Mesenchymal stem cell (in vitro differentiated cells and primary cell): ENCODE data around the gene ZFPM1.

ENCODE experiments used
- DNase-seq: peaks from one replicate; pipeline ENCODE4 v3.0.0-alpha.2; 2013
- H2AFZ ChIP-seq: one replicate; pipeline ENCODE4 v1.6.1; 2013; ENCODE audit warnings: low read depth, mild to moderate bottlenecking, control low read depth, inconsistent platforms, low read length, moderate library complexity
- H2AK5ac ChIP-seq: 2 replicates; pipeline ENCODE4 v1.6.1; 2013; ENCODE audit warnings: low read length, moderate library complexity, mild to moderate bottlenecking, inconsistent platforms; ENCODE audit not compliant: severe bottlenecking
- H2BK120ac ChIP-seq: one replicate; pipeline ENCODE4 v1.6.1; 2013; ENCODE audit warnings: low read depth, mild to moderate bottlenecking, inconsistent platforms, low read length, moderate library complexity
- H2BK12ac ChIP-seq, 2 experiments: one replicate each; pipeline ENCODE4 v1.6.1; 2013; ENCODE audit warnings: inconsistent platforms in 2 of 2, low read length in 2 of 2, mild to moderate bottlenecking in 2 of 2, moderate library complexity in 2 of 2, control low read depth in 1 of 2
- H2BK15ac ChIP-seq: one replicate; pipeline ENCODE4 v1.6.1; 2013; ENCODE audit warnings: mild to moderate bottlenecking, low read depth, inconsistent platforms; ENCODE audit not compliant: poor library complexity, severe bottlenecking
- H2BK5ac ChIP-seq: 2 replicates; pipeline ENCODE4 v1.6.1; 2013; ENCODE audit warnings: low read depth, mild to moderate bottlenecking, low read length, control low read depth, inconsistent platforms; ENCODE audit not compliant: poor library complexity, severe bottlenecking
- H3K14ac ChIP-seq, 2 experiments: one replicate each; pipeline ENCODE4 v1.6.1; 2013; ENCODE audit warnings: inconsistent platforms in 2 of 2, low read length in 2 of 2, control low read depth in 1 of 2, mild to moderate bottlenecking in 1 of 2, moderate library complexity in 1 of 2
- H3K18ac ChIP-seq, 2 experiments: one replicate each; pipeline ENCODE4 v1.6.1; 2013; ENCODE audit warnings: inconsistent platforms in 2 of 2, low read length in 2 of 2, control low read depth in 1 of 2, low read depth in 1 of 2, mild to moderate bottlenecking in 1 of 2
- H3K23ac ChIP-seq, 2 experiments: one replicate each; pipeline ENCODE4 v1.6.1; 2013; ENCODE audit warnings: inconsistent platforms in 2 of 2, low read length in 2 of 2, mild to moderate bottlenecking in 2 of 2, moderate library complexity in 2 of 2, control low read depth in 1 of 2
- H3K27ac ChIP-seq: 2 replicates; pipeline ENCODE4 v1.5.1; 2013; ENCODE audit warnings: mild to moderate bottlenecking, moderate library complexity, low read length, control low read depth, inconsistent platforms; ENCODE audit not compliant: poor library complexity, severe bottlenecking
- H3K27me3 ChIP-seq, 2 experiments: 2 replicates each; pipeline versions ENCODE4 v1.6.1 to v1.7.0; 2013; ENCODE audit warnings: low read length in 2 of 2, mild to moderate bottlenecking in 2 of 2, moderate library complexity in 2 of 2, control low read depth in 1 of 2, inconsistent platforms in 1 of 2; ENCODE audit not compliant: control insufficient read depth in 1 of 2, insufficient read depth in 1 of 2
- H3K36me3 ChIP-seq, 2 experiments: 2 replicates each; pipeline versions ENCODE4 v1.6.1 to v1.7.0; 2013; ENCODE audit warnings: low read length in 2 of 2, control low read depth in 1 of 2, inconsistent platforms in 1 of 2, low read depth in 1 of 2, mild to moderate bottlenecking in 1 of 2; ENCODE audit not compliant: insufficient read depth in 2 of 2, control insufficient read depth in 1 of 2
- H3K4ac ChIP-seq, 2 experiments: one replicate each; pipeline ENCODE4 v1.6.1; 2013; ENCODE audit warnings: inconsistent platforms in 2 of 2, low read length in 2 of 2, mild to moderate bottlenecking in 2 of 2, moderate library complexity in 2 of 2, control low read depth in 1 of 2, low read depth in 1 of 2
- H3K4me1 ChIP-seq: 2 replicates; pipeline ENCODE4 v1.6.1; 2013; ENCODE audit warnings: low read depth, low read length, control low read depth; ENCODE audit not compliant: control insufficient read depth, insufficient read depth
- H3K4me2 ChIP-seq: 2 replicates; pipeline ENCODE4 v1.6.1; 2013; ENCODE audit warnings: low read length, mild to moderate bottlenecking, inconsistent platforms; ENCODE audit not compliant: poor library complexity, severe bottlenecking
- H3K4me3 ChIP-seq, 2 experiments: 2 replicates each; pipeline versions ENCODE4 v1.5.1 to v1.7.0; 2013; ENCODE audit warnings: low read length in 2 of 2, mild to moderate bottlenecking in 2 of 2, control low read depth in 1 of 2, low read depth in 1 of 2; ENCODE audit not compliant: insufficient read depth in 1 of 2
- H3K79me1 ChIP-seq: replicated peaks from 2 replicates; pipeline ENCODE4 v1.6.1; 2013; ENCODE audit warnings: mild to moderate bottlenecking, control low read depth, low read length, inconsistent platforms; ENCODE audit not compliant: poor library complexity, severe bottlenecking
- H3K9ac ChIP-seq: 2 replicates; pipeline ENCODE4 v1.7.0; 2013; ENCODE audit warnings: mild to moderate bottlenecking, low read length, moderate library complexity
- H3K9me3 ChIP-seq: 2 replicates; pipeline ENCODE4 v1.7.0; 2013; ENCODE audit warnings: mild to moderate bottlenecking, low read length; ENCODE audit not compliant: control insufficient read depth
- H4K8ac ChIP-seq: one replicate; pipeline ENCODE4 v1.6.1; 2013; ENCODE audit warnings: inconsistent platforms, mild to moderate bottlenecking, low read length, moderate library complexity
- H4K91ac ChIP-seq: one replicate; pipeline ENCODE4 v1.6.1; 2013; ENCODE audit warnings: mild to moderate bottlenecking, low read length, inconsistent platforms
- WGBS: methylation state at CpG from one replicate; pipeline ENCODE4 v1.1.7; 2013; ENCODE audit warnings: mixed read lengths; 5-methylcytosine and 5-hydroxymethylcytosine counted together

The ZFPM1 gene

GRCh38 chr16:88455610-88456355 lies 2.7 kb downstream of the ZFPM1 start:
- Histone ChIP-seq H2BK5ac (no peak overlapping the region), H3K36me3 (no peaks in the 10 kb centered on the region), H3K27me3 (peaks cover 13 to 20% of the 10 kb centered on the region in 2 experiments), H2BK15ac (peak overlapping the region; percentile 57), H4K91ac (no peak overlapping the region), H2BK12ac (peak overlapping the region in 1 of 2 experiments; percentile 42), H3K4me2 (peak overlapping the region; percentile 95), H3K27ac (no peak overlapping the region), H3K23ac (peak overlapping the region in 1 of 2 experiments; percentile 9), H3K4me3 (peak overlapping the region; percentile 69 to 78), H3K14ac (no peak overlapping the region), H2BK120ac (no peak overlapping the region), H3K4ac (no peak overlapping the region), H3K4me1 (peaks cover 45% of the 10 kb centered on the region), H3K18ac (peak overlapping the region in 1 of 2 experiments; percentile 65), H3K9ac (peak overlapping the region; percentile 80), H3K9me3 (no peaks in the 10 kb centered on the region), H2AK5ac (no peak overlapping the region), H2AFZ (peak overlapping the region; percentile 10), H3K79me1 (peaks cover 39% of the 10 kb centered on the region), H4K8ac (no peak overlapping the region)
- peak; percentile 61 for DNase-seq
- WGBS = 1% methylated on average over 63 of the region's 68 CpGs

DNA sequence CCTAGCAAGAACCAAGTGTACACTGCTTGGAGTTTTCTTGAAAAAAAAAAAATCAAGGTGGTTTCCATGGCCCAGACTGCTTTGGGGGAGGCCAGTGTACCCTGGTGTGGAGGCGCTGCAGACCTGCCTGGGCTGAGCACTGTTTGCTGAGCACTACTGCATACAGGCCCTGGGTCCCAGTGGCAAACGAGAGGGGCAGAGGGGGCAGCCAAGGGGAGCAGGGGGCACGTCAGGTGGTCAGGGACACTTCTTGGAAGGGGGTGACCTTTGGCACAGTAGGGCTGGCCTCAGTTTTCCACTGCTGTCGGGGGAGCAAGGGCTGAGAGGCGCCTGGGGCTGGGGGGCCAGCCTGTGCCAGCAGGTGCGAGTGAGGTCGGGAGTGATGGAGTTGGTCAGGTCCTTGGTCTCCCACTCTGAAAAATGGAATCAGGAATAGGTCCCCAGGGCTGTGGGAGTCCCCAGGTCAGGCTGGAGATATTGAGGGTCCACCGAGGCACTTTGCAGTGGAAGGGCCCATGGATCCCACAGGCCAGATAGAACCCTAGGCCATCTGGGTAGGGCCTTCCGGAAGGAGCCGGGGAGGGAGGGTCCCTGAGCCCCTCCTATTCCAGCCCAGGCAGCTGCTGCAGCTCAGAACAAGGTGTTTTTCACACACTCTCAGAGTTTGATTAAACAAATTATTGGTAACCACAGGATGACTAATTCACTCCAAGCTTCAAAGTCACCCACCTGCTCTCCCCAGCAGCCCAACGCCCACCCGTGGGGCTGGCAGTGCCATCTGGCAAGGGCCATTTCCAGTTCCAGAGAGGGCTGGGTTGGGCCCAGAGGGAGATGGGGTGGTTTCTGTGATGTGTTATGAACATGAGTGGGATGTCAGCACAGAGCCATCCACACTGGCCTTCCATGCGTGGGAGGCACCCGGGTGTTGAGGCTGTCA lies 3.5 kb downstream of the ZFPM1 start:
- Histone ChIP-seq H2BK12ac (no peak overlapping the region), H2BK5ac (no peak overlapping the region), H3K4me2 (peak overlapping the region; percentile 95), H4K91ac (no peak overlapping the region), H3K23ac (peak overlapping the region in 1 of 2 experiments; percentile 9), H3K4me1 (peaks cover 50% of the 10 kb centered on the region), H4K8ac (no peak overlapping the region), H3K18ac (no peak overlapping the region), H3K14ac (no peak overlapping the region), H3K9ac (peak overlapping the region; percentile 80), H2AFZ (no peak overlapping the region), H2BK120ac (peak overlapping the region; percentile 76), H3K36me3 (no peaks in the 10 kb centered on the region), H3K27me3 (peaks cover 8 to 19% of the 10 kb centered on the region in 2 experiments), H3K4me3 (peak overlapping the region; percentile 15 to 78), H3K9me3 (no peaks in the 10 kb centered on the region), H2BK15ac (no peak overlapping the region), H3K79me1 (peaks cover 43% of the 10 kb centered on the region), H3K27ac (no peak overlapping the region), H2AK5ac (peak overlapping the region; percentile 45), H3K4ac (no peak overlapping the region)
- WGBS = 84% methylated on average over 14 of the region's 14 CpGs
- no peak for DNase-seq

DNA sequence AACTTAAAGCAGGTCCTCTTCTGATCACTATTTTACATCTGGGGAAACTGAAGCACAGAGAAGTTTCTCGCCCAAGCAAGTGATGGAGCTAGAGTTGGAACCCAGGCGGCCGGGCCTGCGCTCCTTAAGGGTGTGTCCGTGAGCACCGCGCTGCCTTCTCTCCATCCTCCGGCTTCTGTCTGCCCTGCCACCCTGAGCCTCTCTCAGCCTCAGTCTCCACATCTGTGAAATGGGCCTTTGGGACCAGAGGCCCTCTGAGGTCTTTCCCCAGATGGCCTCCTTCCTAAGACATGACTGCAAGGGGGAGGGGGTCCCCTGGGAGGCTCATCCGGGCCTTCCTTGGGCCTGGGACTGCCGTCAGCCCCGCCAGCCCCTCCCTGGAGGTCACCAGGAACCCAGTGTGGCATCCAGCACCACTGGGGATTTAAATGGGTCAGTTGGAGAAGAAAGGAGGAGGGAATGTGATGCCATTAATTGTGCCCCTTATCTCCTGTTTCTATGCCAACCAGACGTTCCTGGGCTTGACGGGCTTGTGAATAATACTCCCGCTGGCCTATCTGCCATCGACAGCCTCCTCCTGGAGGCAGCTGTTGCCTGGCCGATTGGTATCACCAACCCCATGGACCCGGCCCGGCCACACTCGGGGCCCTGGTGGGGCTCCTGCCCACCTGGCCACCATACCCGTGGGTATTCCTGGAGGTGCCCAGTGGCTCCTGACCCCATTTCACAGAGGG lies 5.1 kb downstream of the ZFPM1 start:
- Histone ChIP-seq H3K9me3 (no peaks in the 10 kb centered on the region), H2AFZ (no peak overlapping the region), H3K9ac (no peak overlapping the region), H2BK120ac (no peak overlapping the region), H3K14ac (no peak overlapping the region), H4K91ac (no peak overlapping the region), H3K36me3 (no peaks in the 10 kb centered on the region), H3K4me1 (peaks cover 48% of the 10 kb centered on the region), H3K4ac (no peak overlapping the region), H3K79me1 (peaks cover 58% of the 10 kb centered on the region), H3K18ac (no peak overlapping the region), H3K27me3 (peaks cover 0 to 13% of the 10 kb centered on the region in 2 experiments), H3K4me3 (no peak overlapping the region), H3K27ac (no peak overlapping the region), H2BK15ac (no peak overlapping the region), H2AK5ac (no peak overlapping the region), H4K8ac (no peak overlapping the region), H2BK12ac (no peak overlapping the region), H2BK5ac (no peak overlapping the region), H3K4me2 (no peak overlapping the region), H3K23ac (no peak overlapping the region)
- no peak for DNase-seq
- 91% methylated on average over 20 of the region's 20 CpGs for WGBS
